ENCODE data around the gene DNAJB12. TPM values are rescaled to one million over a fixed set of nuclear protein-coding genes. Genes with fewer than 3 reads are reported as not detected.

DNAJB12 gene
- total RNA-seq, 1 experiment from 2014 or later, result 51.0 TPM

GRCh38 chr10:72332423-72333111, 22.2 kb downstream of the DNAJB12 start:
- Histone ChIP-seq H3K27me3 (ENCODE audit: control insufficient read depth, insufficient read depth, low read length) (no peaks in the 10 kb centered on the region), H3K36me3 (ENCODE audit: control insufficient read depth, insufficient read depth, low read length) (no peaks in the 10 kb centered on the region), H3K27ac (ENCODE audit: low read length) (peak overlapping the region; percentile 73), H3K9me3 (ENCODE audit: control insufficient read depth, insufficient read depth, low read depth, low read length) (no peaks in the 10 kb centered on the region), H3K4me3 (ENCODE audit: low read depth in 2 of 2, low read length in 2 of 2) (no peak overlapping the region), H3K4me1 (ENCODE audit: control insufficient read depth, insufficient read depth, low read length) (peaks cover 67% of the 10 kb centered on the region)
- in situ Hi-C loops (cut with HindIII; ENCODE audit: low pct_unique_long_range_greater_than_20kb, low sequenced_read_pairs), result no loop called here
- CTCF ChIA-PET, result interaction anchor here (0.6 to 1.4 kb wide), 7 partner anchors 9 to 764 kb away, joined by 3 to 9 read pairs (median 4); partner anchors contain the start of gene P4HA1
- ATAC-seq (no peak), DNase-seq (ENCODE audit: low read depth, low spot score) (no peak)
- intact Hi-C loops (cut with micrococcal nuclease; ENCODE audit: unreplicated experiment), result no loop called here
- TF ChIP-seq REST (IDR thresholded peaks at IDR 0.05; ENCODE audit: insufficient read depth in 1 of 2, low read depth in 2 of 2, low read length in 1 of 2) (no peak), TCF7L2 (IDR thresholded peaks at IDR 0.05; ENCODE audit: low read depth, low read length) (no peak), POLR2AphosphoS5 (IDR thresholded peaks at IDR 0.05; ENCODE audit: low read depth, low read length) (no peak), CTCF (IDR thresholded peaks at IDR 0.05) (no peak), SIN3A (IDR thresholded peaks at IDR 0.05; ENCODE audit: borderline replicate concordance, insufficient read depth, low read depth, low read length) (no peak)
- POLR2A ChIA-PET, result interaction anchor here (0.5 to 1.2 kb wide), 3 partner anchors 78 to 833 kb away, joined by 4 to 17 read pairs (median 4); no protein-coding TSS in a partner anchor
- BruUV-seq (replicated peaks), result no TSS peak

- in situ Hi-C loops (cut with HindIII; ENCODE audit: low pct_unique_long_range_greater_than_20kb, low sequenced_read_pairs), result no loop called here
- ATAC-seq (peak; percentile 63), DNase-seq (ENCODE audit: low read depth, low spot score) (no peak)
- Histone ChIP-seq H3K4me3 (ENCODE audit: low read depth in 2 of 2, low read length in 2 of 2) (no peak overlapping the region), H3K9me3 (ENCODE audit: control insufficient read depth, insufficient read depth, low read depth, low read length) (no peaks in the 10 kb centered on the region), H3K27ac (ENCODE audit: low read length) (peak overlapping the region; percentile 88), H3K4me1 (ENCODE audit: control insufficient read depth, insufficient read depth, low read length) (peaks cover 66% of the 10 kb centered on the region), H3K27me3 (ENCODE audit: control insufficient read depth, insufficient read depth, low read length) (no peaks in the 10 kb centered on the region), H3K36me3 (ENCODE audit: control insufficient read depth, insufficient read depth, low read length) (no peaks in the 10 kb centered on the region)
- no peak; the same call in 1 of the 2 replicates for TF ChIP-seq POLR2AphosphoS5 (IDR thresholded peaks at IDR 0.05; ENCODE audit: low read depth, low read length)
- no peak for TF ChIP-seq REST (IDR thresholded peaks at IDR 0.05; ENCODE audit: insufficient read depth in 1 of 2, low read depth in 2 of 2, low read length in 1 of 2)
- no peak for TF ChIP-seq SIN3A (IDR thresholded peaks at IDR 0.05; ENCODE audit: borderline replicate concordance, insufficient read depth, low read depth, low read length)
- no peak for TF ChIP-seq TCF7L2 (IDR thresholded peaks at IDR 0.05; ENCODE audit: low read depth, low read length)
- no peak for TF ChIP-seq CTCF (IDR thresholded peaks at IDR 0.05)
- POLR2A ChIA-PET, result interaction anchor here (1.0 to 1.2 kb wide), 2 partner anchors 58 to 78 kb away, joined by 3 to 17 read pairs; partner anchors contain the start of gene DDIT4
- intact Hi-C loops (cut with micrococcal nuclease; ENCODE audit: unreplicated experiment), result no loop called here
- BruUV-seq (replicated peaks), result no TSS peak
- CTCF ChIA-PET, result interaction anchor here (0.6 to 1.4 kb wide), 7 partner anchors 10 to 765 kb away, joined by 3 to 9 read pairs (median 4); partner anchors contain the start of gene P4HA1
Observed at GRCh38 chr10:72331575-72332422, 22.9 kb downstream of the DNAJB12 start.
